HUES48 (cell line): ENCODE results near the gene FFAR2.

Source experiments
- H3K27ac ChIP-seq: one replicate; pipeline ENCODE4 v1.7.0; 2013; ENCODE audit warnings: low read depth, low read length, inconsistent platforms
- H3K27me3 ChIP-seq: 2 replicates; pipeline ENCODE4 v1.6.1; 2013; ENCODE audit warnings: mild to moderate bottlenecking, low read length; ENCODE audit not compliant: control insufficient read depth, insufficient read depth
- H3K36me3 ChIP-seq: 2 replicates; pipeline ENCODE4 v1.6.1; 2013; ENCODE audit warnings: low read length; ENCODE audit not compliant: control insufficient read depth, insufficient read depth
- H3K4me1 ChIP-seq: 2 replicates; pipeline ENCODE4 v1.6.1; 2013; ENCODE audit warnings: mild to moderate bottlenecking, low read length; ENCODE audit not compliant: control insufficient read depth, insufficient read depth
- H3K4me3 ChIP-seq: 2 replicates; pipeline ENCODE4 v1.5.1; 2013; ENCODE audit warnings: mild to moderate bottlenecking, low read depth, low read length
- H3K9ac ChIP-seq: 2 replicates; pipeline ENCODE4 v1.6.1; 2013; ENCODE audit warnings: mild to moderate bottlenecking, low read depth, low read length, moderate library complexity
- H3K9me3 ChIP-seq: 2 replicates; pipeline ENCODE4 v1.6.1; 2013; ENCODE audit warnings: low read length; ENCODE audit not compliant: control insufficient read depth, insufficient read depth

The FFAR2 gene

DNA sequence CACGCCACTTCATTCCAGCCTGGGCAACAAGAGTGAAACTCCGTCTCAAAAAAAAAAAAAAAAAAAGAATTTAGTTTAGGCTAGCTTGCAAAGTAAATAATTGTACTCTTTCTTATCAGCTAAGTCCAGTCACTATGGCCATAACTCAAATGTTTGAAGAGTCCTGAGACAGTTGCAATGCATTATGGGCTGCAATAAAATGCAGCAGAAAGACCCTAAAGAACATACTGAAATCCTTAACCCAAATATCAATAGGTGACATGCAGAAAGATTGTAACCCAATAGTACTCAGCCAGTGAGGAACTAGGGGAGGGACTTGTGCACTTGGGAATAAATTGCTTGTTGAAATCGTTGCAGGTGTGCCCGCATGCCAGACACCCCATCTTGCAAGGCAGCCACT lies 20.9 kb upstream of the FFAR2 start:
- Histone ChIP-seq H3K9ac (no peak overlapping the region), H3K4me3 (no peak overlapping the region), H3K36me3 (no peaks in the 10 kb centered on the region), H3K4me1 (no peaks in the 10 kb centered on the region), H3K9me3 (no peaks in the 10 kb centered on the region), H3K27me3 (no peaks in the 10 kb centered on the region), H3K27ac (no peak overlapping the region)

DNA sequence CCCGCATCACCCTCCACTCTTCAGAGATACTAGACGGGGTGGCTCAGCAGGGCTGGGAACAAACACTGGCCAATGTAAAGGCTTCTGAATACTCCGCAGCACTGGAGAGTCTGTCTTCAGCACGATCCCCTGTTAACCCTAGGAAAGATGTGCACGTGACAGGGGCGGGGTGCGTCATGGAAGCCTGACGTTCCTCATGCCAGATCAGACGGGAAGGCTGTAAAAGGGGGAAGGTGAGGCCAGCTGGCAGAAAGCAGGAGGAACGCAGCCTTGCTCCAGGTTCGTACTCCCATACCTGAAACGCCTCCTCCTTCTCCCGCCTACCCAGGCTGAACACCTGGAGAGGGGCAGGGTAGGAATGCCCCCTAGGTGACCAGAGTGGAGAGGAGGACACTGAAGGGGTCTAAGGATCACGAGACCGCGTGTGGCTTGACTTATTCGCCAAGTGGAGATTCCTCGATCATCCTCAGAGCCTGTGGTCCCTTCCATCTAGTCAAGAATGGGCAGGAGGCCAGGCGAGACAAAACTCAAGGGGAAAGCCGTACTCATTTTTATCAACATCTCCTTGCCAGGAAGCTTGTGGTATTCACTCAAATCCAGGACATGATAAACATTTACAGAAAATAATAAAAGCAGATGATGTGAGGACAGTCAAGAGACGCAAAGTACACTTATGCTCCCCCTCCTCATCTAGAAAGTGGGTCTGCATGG lies 18.2 kb upstream of the FFAR2 start:
- H3K4me1 ChIP-seq = no peaks in the 10 kb centered on the region
- H3K9ac ChIP-seq = no peak overlapping the region
- H3K27ac ChIP-seq = no peak overlapping the region
- no peaks in the 10 kb centered on the region for H3K27me3 ChIP-seq
- no peak overlapping the region for H3K4me3 ChIP-seq
- H3K9me3 ChIP-seq = no peaks in the 10 kb centered on the region
- no peaks in the 10 kb centered on the region for H3K36me3 ChIP-seq

DNA sequence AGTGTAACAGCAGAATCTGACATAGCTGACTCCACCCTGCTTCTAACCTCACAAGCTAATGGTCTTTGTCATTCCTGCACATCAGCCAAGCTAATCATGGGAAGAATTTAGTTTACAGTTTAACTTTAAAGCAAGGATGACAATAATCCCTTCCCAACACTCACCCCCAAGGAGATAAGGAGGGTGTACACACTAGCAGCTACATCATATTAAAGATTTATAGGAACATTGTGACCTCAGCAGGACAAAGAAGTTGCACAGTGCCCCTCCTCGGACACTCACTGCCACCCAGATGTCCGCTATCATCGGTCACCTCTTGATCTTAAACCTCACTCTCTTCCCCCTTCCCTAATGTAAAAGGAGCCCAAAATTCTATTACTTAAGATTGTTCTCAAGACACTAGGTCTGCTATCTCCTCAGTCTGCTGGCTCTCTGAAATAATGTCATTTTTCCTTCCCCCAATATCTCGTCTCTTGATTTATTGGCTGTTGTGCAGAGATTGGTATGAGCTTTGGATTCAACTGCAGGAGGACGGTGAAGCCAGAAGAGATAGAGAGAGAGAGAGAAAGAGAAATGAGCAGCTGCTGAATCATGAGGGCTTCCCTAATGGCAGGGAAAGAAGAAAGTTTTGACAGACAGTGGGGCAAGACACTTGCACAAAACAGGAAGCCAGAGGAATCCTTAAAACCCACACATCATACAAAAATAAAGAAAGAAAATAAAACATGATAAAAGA lies 17.5 kb upstream of the FFAR2 start:
- no peaks in the 10 kb centered on the region for H3K9me3 ChIP-seq
- H3K9ac ChIP-seq = no peak overlapping the region
- no peak overlapping the region for H3K27ac ChIP-seq
- no peaks in the 10 kb centered on the region for H3K27me3 ChIP-seq
- H3K4me1 ChIP-seq = no peaks in the 10 kb centered on the region
- H3K4me3 ChIP-seq = no peak overlapping the region
- no peaks in the 10 kb centered on the region for H3K36me3 ChIP-seq

DNA sequence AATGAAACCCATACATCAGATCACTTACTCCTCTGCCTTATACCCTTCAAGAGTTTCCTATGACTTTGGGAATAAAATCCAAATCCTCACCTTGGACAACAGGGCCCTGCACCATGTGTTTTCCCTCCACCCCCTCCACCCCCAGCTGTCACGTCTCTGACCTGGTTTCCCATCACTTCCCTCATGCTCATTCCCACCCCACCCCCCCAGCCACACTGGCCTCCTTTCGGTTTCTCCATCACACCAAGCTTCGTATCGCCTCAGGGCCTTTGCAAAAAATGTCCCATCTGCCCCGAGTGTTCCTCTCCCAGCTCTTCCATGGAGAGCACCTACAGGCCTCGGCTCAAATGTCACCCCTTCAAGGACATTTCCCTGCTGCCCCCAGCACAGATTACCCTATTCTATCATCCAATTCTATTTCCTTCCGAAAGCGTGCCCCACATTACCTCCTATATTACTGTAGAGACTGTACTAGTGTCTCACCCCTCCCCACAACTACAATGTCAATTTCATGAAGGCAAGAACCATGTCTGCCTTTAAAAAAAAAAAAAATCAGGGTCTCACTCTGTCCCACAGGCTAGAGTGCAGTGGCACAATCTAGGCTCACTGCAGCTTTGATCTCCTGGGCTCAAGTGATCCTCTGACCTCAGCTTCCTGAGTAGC lies 16.8 kb upstream of the FFAR2 start:
- no peaks in the 10 kb centered on the region for H3K9me3 ChIP-seq
- no peak overlapping the region for H3K27ac ChIP-seq
- H3K27me3 ChIP-seq = no peaks in the 10 kb centered on the region
- no peak overlapping the region for H3K4me3 ChIP-seq
- no peaks in the 10 kb centered on the region for H3K4me1 ChIP-seq
- H3K9ac ChIP-seq = no peak overlapping the region
- H3K36me3 ChIP-seq = no peaks in the 10 kb centered on the region

DNA sequence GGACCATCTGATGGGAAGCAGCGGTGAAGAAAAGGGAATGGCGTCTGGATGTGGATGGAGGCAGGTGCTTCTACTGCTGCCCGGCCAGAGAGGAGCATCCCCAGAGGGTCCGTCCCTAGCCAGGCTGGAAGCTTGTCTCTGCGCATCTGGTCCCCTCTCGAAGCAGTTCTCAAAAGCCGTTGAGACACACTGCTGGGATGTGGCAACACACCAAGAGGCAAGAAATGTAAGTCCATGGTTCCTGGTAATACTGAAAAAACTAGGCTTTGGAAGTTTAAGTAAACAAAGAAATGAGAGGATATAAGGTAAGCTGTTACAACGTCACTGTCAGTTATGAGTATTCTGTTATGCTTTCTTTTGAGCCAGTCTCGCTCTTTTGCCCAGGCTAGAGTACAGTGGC lies 15.1 kb upstream of the FFAR2 start:
- Histone ChIP-seq H3K36me3 (no peaks in the 10 kb centered on the region), H3K27ac (no peak overlapping the region), H3K9ac (no peak overlapping the region), H3K4me1 (no peaks in the 10 kb centered on the region), H3K4me3 (no peak overlapping the region), H3K9me3 (no peaks in the 10 kb centered on the region), H3K27me3 (no peaks in the 10 kb centered on the region)

DNA sequence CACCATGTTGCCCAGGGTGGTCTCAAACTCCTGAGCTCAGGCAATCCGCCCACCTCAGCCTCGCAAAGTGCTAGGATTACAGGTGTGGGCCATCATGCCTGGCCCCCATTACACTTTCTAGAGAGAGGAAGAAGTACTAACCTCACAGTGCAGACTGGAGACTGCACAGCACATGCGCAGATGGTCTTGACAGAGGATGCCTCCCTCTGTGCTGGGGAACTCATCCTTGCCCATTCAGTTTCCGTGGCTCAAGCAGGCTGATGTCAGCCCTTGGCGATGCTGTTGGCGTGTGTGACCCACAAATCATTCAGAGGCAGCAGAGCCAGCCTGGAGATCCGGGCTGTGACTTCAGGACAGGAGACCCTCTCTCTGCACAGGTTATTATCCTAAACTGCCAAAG lies 14.6 kb upstream of the FFAR2 start:
- Histone ChIP-seq H3K4me3 (no peak overlapping the region), H3K27ac (no peak overlapping the region), H3K4me1 (no peaks in the 10 kb centered on the region), H3K36me3 (no peaks in the 10 kb centered on the region), H3K9ac (no peak overlapping the region), H3K27me3 (no peaks in the 10 kb centered on the region), H3K9me3 (no peaks in the 10 kb centered on the region)

DNA sequence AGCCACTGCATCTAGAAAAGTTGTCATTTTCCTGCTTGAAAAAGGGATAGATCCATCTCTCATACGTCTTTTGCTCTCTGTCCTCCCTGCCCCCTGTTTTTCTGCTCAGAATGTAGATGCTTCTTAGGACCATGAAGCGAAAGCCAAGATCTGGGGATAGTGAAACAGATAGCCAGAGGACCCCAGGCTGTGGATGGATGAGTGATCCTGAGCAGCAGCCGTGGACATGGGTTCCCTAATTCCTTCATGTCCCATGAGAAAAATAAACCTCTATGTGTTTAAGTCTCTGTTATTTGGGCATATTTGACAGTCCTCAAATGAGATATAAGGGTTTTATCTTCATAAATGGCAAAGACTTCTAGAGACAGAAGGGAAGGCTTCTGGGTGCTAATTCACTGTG lies 12.2 kb upstream of the FFAR2 start:
- no peaks in the 10 kb centered on the region for H3K36me3 ChIP-seq
- no peak overlapping the region for H3K4me3 ChIP-seq
- no peak overlapping the region for H3K27ac ChIP-seq
- H3K9ac ChIP-seq = no peak overlapping the region
- no peaks in the 10 kb centered on the region for H3K27me3 ChIP-seq
- no peaks in the 10 kb centered on the region for H3K4me1 ChIP-seq
- no peaks in the 10 kb centered on the region for H3K9me3 ChIP-seq

DNA sequence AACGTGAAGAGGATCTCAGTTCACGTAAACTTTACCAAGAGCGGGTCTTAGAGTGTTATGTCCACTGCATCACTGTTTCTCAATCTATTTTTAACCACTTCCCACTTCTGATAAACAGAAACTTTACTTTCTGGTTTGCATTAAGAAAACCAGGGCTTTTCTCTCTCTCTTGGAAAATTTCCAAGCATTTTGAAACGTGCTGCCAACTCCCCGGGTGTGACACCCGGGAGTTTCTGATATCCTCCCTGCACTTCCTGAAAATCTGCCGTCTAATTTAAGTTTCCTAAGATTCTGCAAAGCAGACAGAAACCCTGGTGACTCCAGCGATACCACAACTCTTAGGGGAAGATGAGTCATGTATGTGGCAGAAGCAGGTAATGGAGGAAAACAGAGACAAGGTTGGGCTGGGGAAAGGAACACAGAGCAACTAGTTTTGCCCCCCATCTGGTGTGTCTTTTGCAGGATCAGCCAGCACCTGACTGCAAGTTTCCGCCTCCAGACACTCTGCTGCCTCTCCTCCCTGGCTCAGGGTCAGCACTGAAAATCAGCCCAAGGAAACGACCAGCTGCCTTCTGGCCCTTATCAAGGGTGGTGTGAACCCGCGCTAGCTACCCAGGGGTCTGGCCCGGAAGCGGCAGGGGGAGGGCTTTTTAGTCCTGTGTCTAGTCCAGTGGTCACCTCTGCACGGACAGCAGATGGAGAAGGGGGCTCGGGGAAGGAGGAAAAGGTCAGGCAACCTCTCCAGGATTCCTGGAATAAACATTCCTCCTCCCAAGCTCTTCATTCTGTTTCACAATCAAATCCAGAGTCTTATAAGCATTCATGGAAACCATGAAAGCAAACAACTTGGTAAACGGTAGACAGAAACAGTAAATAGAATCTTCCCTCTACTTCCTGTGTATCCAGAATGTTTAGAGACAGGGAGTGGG lies 11.3 kb upstream of the FFAR2 start:
- Histone ChIP-seq H3K4me3 (no peak overlapping the region), H3K36me3 (no peaks in the 10 kb centered on the region), H3K4me1 (no peaks in the 10 kb centered on the region), H3K27me3 (no peaks in the 10 kb centered on the region), H3K9me3 (no peaks in the 10 kb centered on the region), H3K27ac (no peak overlapping the region), H3K9ac (no peak overlapping the region)

DNA sequence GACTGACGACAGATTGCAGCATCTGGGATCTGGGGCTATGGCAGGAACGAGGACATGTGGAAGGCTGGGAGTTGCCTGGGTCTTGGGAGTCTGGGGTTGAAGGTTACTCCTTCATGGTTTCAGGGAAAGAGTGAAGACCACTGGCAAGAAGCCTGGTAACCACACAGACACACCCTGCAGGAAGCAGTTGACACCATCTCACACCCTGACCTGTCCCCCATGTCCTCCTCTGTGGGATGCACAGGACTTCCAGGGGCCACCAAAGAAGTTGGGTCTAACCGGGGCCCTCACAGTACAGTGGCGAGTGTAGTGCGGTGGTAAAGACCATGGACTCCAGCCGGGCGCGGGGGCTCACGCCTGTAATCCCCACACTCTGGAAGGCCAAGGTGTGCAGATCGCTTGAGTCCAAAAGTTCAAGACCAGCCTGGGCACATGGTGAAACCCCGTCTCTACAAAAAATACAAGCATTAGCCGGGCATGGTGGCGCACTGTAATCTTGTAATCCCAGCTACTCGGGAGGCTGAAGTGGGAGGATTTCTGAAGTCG lies 10.6 kb upstream of the FFAR2 start:
- no peaks in the 10 kb centered on the region for H3K27me3 ChIP-seq
- no peaks in the 10 kb centered on the region for H3K9me3 ChIP-seq
- H3K4me1 ChIP-seq = no peaks in the 10 kb centered on the region
- H3K4me3 ChIP-seq = no peak overlapping the region
- H3K9ac ChIP-seq = no peak overlapping the region
- H3K27ac ChIP-seq = no peak overlapping the region
- H3K36me3 ChIP-seq = no peaks in the 10 kb centered on the region

DNA sequence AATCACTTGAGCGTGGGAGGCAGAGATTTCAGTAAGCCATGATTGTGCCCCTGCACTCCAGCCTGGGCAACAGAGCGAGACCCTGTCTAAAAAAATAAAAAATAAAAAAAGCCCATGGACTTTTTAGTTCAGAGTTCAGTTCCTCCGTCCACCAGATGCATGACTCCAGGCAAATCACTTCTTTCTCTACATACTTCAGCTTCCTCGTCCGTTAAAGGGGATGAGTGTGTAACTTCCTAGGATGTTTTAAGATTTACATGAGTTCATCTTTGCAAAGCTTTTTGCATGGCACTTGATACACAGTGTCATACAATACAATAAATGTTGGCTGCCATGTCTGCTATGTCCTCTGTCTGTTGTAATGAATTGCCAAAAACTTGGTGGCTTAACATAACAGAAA lies 10.0 kb upstream of the FFAR2 start:
- H3K9ac ChIP-seq = no peak overlapping the region
- H3K27me3 ChIP-seq = no peaks in the 10 kb centered on the region
- H3K36me3 ChIP-seq = no peaks in the 10 kb centered on the region
- H3K27ac ChIP-seq = no peak overlapping the region
- no peaks in the 10 kb centered on the region for H3K9me3 ChIP-seq
- H3K4me3 ChIP-seq = no peak overlapping the region
- H3K4me1 ChIP-seq = no peaks in the 10 kb centered on the region
